GM23248 (cell line): Measurements from ENCODE around the gene DCAF5. TPM values are rescaled to one million over a fixed set of nuclear protein-coding genes. Genes with fewer than 3 reads are reported as not detected.

Experiments used
- DNase-seq: peaks from one replicate; pipeline ENCODE4 v3.0.0-alpha.2; 2015
- H2AFZ ChIP-seq: fragments of 200-600 bp; sonication (generic); 2 replicates; pipeline ENCODE4 v1.6.1; 2016; ENCODE audit warnings: antibody characterized with exemption
- H3F3A ChIP-seq: fragments of 200-600 bp; sonication (generic); 2 replicates; pipeline ENCODE4 v1.6.1; 2016; ENCODE audit warnings: mild to moderate bottlenecking, antibody characterized with exemption, mixed run types; ENCODE audit not compliant: insufficient read depth
- H3K27ac ChIP-seq: fragments of 200-600 bp; sonication (generic); 2 replicates; pipeline ENCODE4 v1.5.1; 2016; ENCODE audit warnings: mild to moderate bottlenecking
- H3K27me3 ChIP-seq: fragments of 200-600 bp; sonication (generic); replicated peaks from 2 replicates; pipeline ENCODE4 v1.6.1; 2016; ENCODE audit warnings: mild to moderate bottlenecking; ENCODE audit not compliant: insufficient read depth
- H3K36me3 ChIP-seq: fragments of 200-600 bp; sonication (generic); 2 replicates; pipeline ENCODE4 v1.6.1; 2016; ENCODE audit warnings: low read depth, mild to moderate bottlenecking
- H3K4me1 ChIP-seq: fragments of 200-600 bp; sonication (generic); 2 replicates; pipeline ENCODE4 v1.6.1; 2016; ENCODE audit warnings: mild to moderate bottlenecking; ENCODE audit not compliant: insufficient read depth
- H3K4me2 ChIP-seq: fragments of 200-600 bp; sonication (generic); one replicate; pipeline ENCODE4 v1.6.1; 2016; ENCODE audit warnings: mild to moderate bottlenecking; ENCODE audit not compliant: unreplicated experiment
- H3K4me3 ChIP-seq: fragments of 200-600 bp; sonication (generic); 2 replicates; pipeline ENCODE4 v1.5.1; 2016; ENCODE audit warnings: mild to moderate bottlenecking
- H3K79me2 ChIP-seq: fragments of 200-600 bp; sonication (generic); 2 replicates; pipeline ENCODE4 v1.6.1; 2016; ENCODE audit warnings: mild to moderate bottlenecking; ENCODE audit not compliant: insufficient read depth
- H3K9ac ChIP-seq: fragments of 200-600 bp; sonication (generic); 2 replicates; pipeline ENCODE4 v1.6.1; 2016; ENCODE audit warnings: mild to moderate bottlenecking
- H3K9me2 ChIP-seq: fragments of 200-600 bp; sonication (generic); 2 replicates; pipeline ENCODE4 v1.6.1; 2016; ENCODE audit warnings: mixed run types, mild to moderate bottlenecking, moderate library complexity; ENCODE audit not compliant: insufficient read depth
- H3K9me3 ChIP-seq: fragments of 200-600 bp; sonication (generic); one replicate; pipeline ENCODE4 v1.6.1; 2017; ENCODE audit warnings: low read depth
- H4K20me1 ChIP-seq: fragments of 200-600 bp; sonication (generic); 2 replicates; pipeline ENCODE4 v1.6.0; 2016; ENCODE audit not compliant: insufficient read depth
- EZH2 ChIP-seq: fragments of 200-600 bp; sonication (generic); IDR thresholded peaks from 2 replicates; pipeline ENCODE4 v1.6.1; 2018; ENCODE audit warnings: antibody characterized with exemption, mild to moderate bottlenecking; ENCODE audit not compliant: insufficient read depth, poor library complexity, severe bottlenecking
- EZH2phosphoT487 ChIP-seq: fragments of 200-600 bp; sonication (generic); IDR thresholded peaks from 2 replicates; pipeline ENCODE4 v1.6.1; 2018; ENCODE audit warnings: antibody characterized with exemption, moderate library complexity, mild to moderate bottlenecking, low read depth; ENCODE audit not compliant: insufficient read depth
- WGBS, 2 experiments: methylation state at CpG; one replicate each; pipeline ENCODE4 v1.1.6; 2015 to 2017; ENCODE audit warnings: low lambda C conversion rate in 2 of 2, low coverage in 1 of 2; ENCODE audit errors: missing lambda C conversion rate in 2 of 2; 5-methylcytosine and 5-hydroxymethylcytosine counted together
- in situ Hi-C: fragments of 300-500 bp; cut with MboI; formaldehyde crosslinking; loops from 2 replicates; pipeline ENCODE4 v1.15.0; 2020
- polyA plus RNA-seq: library from polyadenylated mRNA; unstranded; fragments of >200 nt; fragmentation: Nextera tagmentation; extraction: Ambion mirVana; gene quantifications from 2 replicates; pipeline ENCODE4 v1.2.1, GENCODE V29; 2016
- total RNA-seq: library from RNA; depleted of rRNA; stranded (reverse); fragments of >200 nt; shearing (Covaris generic); gene quantifications from 2 replicates; pipeline ENCODE4 v1.2.3, GENCODE V29; 2014

The DCAF5 gene
- total and polyA plus RNA-seq, 2 experiments from 2014 or later: 24.5 to 26.4 TPM

DNA sequence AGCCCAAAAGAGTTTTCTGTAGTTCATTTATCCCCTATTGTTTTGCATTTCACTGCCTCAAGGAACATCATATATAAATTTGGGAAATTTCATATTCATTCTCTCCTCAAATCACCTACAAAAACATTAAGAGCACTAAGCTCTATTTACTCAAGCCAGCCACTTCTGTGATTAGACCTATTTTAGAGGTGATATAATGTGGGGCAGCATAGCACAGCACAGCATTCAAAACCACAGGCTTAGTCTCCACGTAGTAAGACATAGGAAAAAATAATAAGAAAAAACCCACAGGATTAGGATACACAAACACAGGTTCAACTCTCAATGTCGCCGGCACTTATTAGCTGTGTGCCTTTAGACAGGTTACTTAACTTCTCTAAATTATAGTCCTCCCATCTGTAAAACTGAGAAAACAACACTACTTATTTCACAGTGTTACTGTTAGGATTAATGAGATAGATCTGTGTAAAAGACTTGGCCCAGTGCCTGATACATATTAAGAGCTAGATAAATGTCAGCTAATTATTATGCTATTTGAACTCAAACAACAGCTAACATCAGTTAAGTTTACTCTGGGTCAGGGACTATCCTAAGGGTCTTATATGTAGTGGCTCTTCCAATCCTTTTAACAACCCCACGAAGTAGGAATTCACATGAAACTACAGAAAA is 20.3 kb downstream of the DCAF5 start:
- no peaks in the 10 kb centered on the region for H3K36me3 ChIP-seq
- peak overlapping the region; percentile 47 for H3K9ac ChIP-seq
- H2AFZ ChIP-seq: peak overlapping the region; percentile 40; the same call in 1 of the 2 replicates
- no peak for TF ChIP-seq EZH2phosphoT487
- TF ChIP-seq EZH2: no peak
- H3K9me3 ChIP-seq: no peaks in the 10 kb centered on the region
- 81 to 85% methylated on average over 4 of the region's 4 CpGs for WGBS, 2 experiments
- H3K4me1 ChIP-seq: peaks cover 60% of the 10 kb centered on the region
- H3K27ac ChIP-seq: peak overlapping the region; percentile 73
- H3K79me2 ChIP-seq: peaks cover 96% of the 10 kb centered on the region
- in situ Hi-C loops: no loop called here
- H3K4me3 ChIP-seq: peak overlapping the region; percentile 56
- peaks cover 33% of the 10 kb centered on the region for H3F3A ChIP-seq
- peak overlapping the region; percentile 75 for H3K4me2 ChIP-seq
- no peaks in the 10 kb centered on the region for H3K9me2 ChIP-seq
- no peaks in the 10 kb centered on the region for H3K27me3 ChIP-seq
- peaks cover 6% of the 10 kb centered on the region; the same call in 1 of the 2 replicates for H4K20me1 ChIP-seq
- DNase-seq: peak; percentile 26

DNA sequence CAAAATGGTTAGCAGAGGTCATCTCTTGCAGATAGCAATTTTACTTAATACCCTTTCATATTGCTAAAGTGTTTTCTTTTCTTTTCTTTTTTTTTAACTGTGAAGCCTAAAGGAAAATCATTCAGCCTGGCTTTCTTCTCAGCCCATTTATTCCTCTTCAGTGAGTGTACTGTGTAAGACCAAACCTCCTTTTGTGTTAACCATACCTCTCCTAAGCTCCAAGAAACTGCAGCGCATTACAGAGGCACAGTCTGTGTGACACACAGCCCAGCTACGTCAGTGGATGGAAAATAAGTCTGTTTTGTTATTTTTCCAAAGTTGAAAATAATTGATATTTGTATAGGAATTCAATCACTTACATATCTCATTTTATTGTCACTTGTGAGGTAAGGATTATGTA is 21.7 kb downstream of the DCAF5 start:
- no peak overlapping the region for H3K4me2 ChIP-seq
- H4K20me1 ChIP-seq: peaks cover 12% of the 10 kb centered on the region; the same call in 1 of the 2 replicates
- H3K27me3 ChIP-seq: no peaks in the 10 kb centered on the region
- H3K4me1 ChIP-seq: peaks cover 49% of the 10 kb centered on the region
- H3K9me2 ChIP-seq: no peaks in the 10 kb centered on the region
- no peak for TF ChIP-seq EZH2phosphoT487
- TF ChIP-seq EZH2: no peak
- H3F3A ChIP-seq: peaks cover 20% of the 10 kb centered on the region
- peaks cover 99% of the 10 kb centered on the region for H3K79me2 ChIP-seq
- no peaks in the 10 kb centered on the region for H3K36me3 ChIP-seq
- no peak overlapping the region for H2AFZ ChIP-seq
- DNase-seq: no peak
- H3K4me3 ChIP-seq: no peak overlapping the region
- in situ Hi-C loops: no loop called here
- no peak overlapping the region for H3K9ac ChIP-seq
- no peak overlapping the region for H3K27ac ChIP-seq
- 90 to 93% methylated on average over 2 of the region's 2 CpGs for WGBS, 2 experiments
- no peaks in the 10 kb centered on the region for H3K9me3 ChIP-seq

DNA sequence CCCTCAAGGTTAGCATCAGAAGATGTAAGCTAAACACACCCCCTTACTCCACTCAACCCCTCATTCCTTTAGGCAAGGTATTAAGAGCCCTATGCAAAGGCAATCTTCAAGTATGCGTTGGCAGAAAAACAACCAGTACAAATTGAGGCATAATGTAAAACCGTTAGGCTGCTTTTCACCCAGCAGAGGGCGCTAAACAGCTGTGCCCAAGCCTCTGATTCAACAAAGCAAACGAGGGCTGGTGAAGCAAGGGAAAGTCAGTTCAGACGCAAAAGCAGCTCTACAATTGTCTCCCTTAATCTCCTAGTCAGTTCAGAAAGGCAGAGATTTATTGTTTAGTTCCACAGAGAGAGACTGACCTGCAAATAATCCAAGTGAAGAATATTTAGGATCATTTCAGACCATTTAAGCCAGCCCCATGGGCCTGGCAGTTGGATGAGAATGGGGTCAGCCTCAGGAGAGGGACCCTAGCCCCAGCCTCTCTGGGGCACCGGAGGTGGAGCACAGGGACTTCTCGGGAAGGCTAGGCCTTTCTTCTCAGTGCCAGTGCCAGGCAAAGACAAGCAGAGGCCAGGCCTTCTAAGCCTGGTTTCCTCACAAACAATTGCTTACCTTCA is 23.5 kb downstream of the DCAF5 start:
- peak overlapping the region; percentile 55 for H3K9ac ChIP-seq
- WGBS, 2 experiments: 12 to 16% methylated on average over 7 of the region's 7 CpGs
- no peak overlapping the region for H3K4me3 ChIP-seq
- peaks cover 20% of the 10 kb centered on the region for H3F3A ChIP-seq
- H3K4me1 ChIP-seq: peaks cover 53% of the 10 kb centered on the region
- H3K36me3 ChIP-seq: no peaks in the 10 kb centered on the region
- H4K20me1 ChIP-seq: peaks cover 12% of the 10 kb centered on the region; the same call in 1 of the 2 replicates
- H3K9me3 ChIP-seq: no peaks in the 10 kb centered on the region
- in situ Hi-C loops: no loop called here
- peak; percentile 92 for DNase-seq
- no peak overlapping the region for H2AFZ ChIP-seq
- H3K9me2 ChIP-seq: no peaks in the 10 kb centered on the region
- H3K79me2 ChIP-seq: peaks cover 99% of the 10 kb centered on the region
- H3K4me2 ChIP-seq: no peak overlapping the region
- H3K27me3 ChIP-seq: no peaks in the 10 kb centered on the region
- no peak for TF ChIP-seq EZH2
- no peak for TF ChIP-seq EZH2phosphoT487
- H3K27ac ChIP-seq: peak overlapping the region; percentile 44

DNA sequence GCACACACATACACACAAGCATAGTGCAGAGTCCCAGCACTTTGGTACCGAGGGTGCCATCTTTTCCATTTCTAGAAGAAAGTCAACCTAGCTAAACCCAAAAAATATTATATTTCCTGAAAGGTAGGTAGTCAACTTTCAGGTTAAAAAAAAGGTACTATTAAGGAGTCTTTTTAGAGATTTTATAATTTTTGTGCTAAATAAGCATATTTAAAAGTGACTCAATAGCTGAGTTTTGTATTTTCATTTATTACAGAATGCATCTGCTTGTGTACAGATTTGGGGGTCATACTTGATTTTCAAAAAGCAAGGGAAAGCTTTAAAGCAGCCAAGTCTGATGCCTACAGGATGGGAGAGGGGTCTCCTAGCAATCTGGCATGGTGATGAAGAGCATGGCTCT is 34.6 kb downstream of the DCAF5 start:
- Histone ChIP-seq H2AFZ (no peak overlapping the region), H4K20me1 (no peaks in the 10 kb centered on the region; the same call in 1 of the 2 replicates), H3K9me2 (no peaks in the 10 kb centered on the region), H3K9ac (no peak overlapping the region), H3K4me2 (no peak overlapping the region), H3F3A (no peaks in the 10 kb centered on the region), H3K9me3 (no peaks in the 10 kb centered on the region), H3K4me3 (no peak overlapping the region), H3K79me2 (peaks cover 59% of the 10 kb centered on the region), H3K27me3 (no peaks in the 10 kb centered on the region), H3K4me1 (no peaks in the 10 kb centered on the region), H3K27ac (no peak overlapping the region), H3K36me3 (peaks cover 45% of the 10 kb centered on the region)
- in situ Hi-C loops: no loop called here
- TF ChIP-seq EZH2phosphoT487 (no peak), EZH2 (no peak)
- WGBS, 2 experiments: 95 to 100% methylated on average over 1 of the region's 1 CpG
- no peak for DNase-seq
